Measurements from ENCODE around the gene KREMEN1. TPM values are rescaled to one million over a fixed set of nuclear protein-coding genes. Genes with fewer than 3 reads are reported as not detected.

Gene KREMEN1
- total RNA-seq, 4 donors from 2014 or later: 7.6 to 15.9 (median 8.9) TPM

GRCh38 chr22:29089507-29089906 is 16.7 kb downstream of the KREMEN1 start:
- TF ChIP-seq CTCF (IDR thresholded peaks at IDR 0.05; ENCODE audit: low read depth): no peak

DNA sequence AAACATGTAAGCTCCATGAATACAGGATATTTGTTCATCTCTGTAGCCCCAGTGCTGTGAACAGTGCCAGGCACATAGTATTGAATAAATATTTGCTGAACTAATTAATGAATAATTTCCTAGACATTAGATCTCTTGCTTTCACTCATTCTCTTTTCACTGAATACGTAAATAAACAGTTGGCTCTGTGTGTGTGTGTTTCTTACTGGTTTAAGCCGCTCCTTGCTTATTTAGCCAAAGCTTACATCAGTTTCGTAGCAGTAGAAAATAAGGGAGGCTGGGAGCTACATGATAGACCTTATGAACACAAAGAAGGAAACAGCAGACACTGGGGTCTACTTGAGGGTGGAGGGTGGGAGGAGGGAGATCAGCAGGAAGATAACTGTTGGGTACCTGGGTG is 17.2 kb downstream of the KREMEN1 start:
- TF ChIP-seq CTCF (IDR thresholded peaks at IDR 0.05; ENCODE audit: low read depth): no peak

- TF ChIP-seq CTCF (IDR thresholded peaks at IDR 0.05; ENCODE audit: low read depth): no peak
These were observed 19.4 kb downstream of the KREMEN1 start for GRCh38 chr22:29092243-29092642.

GRCh38 chr22:29093030-29093429 is 20.2 kb downstream of the KREMEN1 start:
- no peak for TF ChIP-seq CTCF (IDR thresholded peaks at IDR 0.05; ENCODE audit: low read depth)

DNA sequence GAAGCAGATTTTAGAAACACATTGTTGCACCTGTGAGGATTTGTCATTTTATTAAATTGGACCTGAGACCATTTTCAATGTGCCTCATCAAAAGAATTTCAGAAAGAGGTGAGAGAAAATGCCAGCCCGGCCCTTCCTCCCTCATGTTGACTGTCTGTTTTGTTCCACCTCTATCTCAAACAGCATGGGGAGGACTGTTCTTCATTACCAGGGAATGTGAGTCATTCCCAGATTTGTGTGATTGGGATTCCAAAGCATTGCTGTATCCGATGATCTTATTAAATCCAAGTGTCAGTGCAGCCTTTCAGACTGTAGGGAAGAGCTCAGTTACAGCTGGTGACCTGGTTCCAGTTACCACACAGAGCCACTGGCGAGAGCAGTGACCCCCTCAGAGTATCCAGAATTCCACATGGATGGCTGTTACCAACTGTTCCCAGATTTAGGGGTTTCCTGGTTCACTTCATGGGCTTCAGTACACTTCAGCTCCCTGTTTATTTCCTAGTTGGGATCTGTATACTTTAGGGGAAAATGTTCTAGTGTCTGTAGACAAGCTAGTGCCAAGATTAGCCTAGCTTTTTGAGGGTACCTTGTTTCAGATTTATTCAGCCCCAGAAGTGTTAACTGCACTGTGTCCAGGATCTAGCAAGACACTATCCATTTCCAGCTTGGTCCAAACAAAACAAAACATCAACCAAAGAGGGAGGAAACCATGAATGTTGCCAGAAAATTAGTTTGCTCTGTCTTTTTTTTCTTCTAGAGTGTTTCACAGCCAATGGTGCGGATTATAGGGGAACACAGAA is 20.9 kb downstream of the KREMEN1 start:
- no peak for TF ChIP-seq CTCF (IDR thresholded peaks at IDR 0.05; ENCODE audit: low read depth)

DNA sequence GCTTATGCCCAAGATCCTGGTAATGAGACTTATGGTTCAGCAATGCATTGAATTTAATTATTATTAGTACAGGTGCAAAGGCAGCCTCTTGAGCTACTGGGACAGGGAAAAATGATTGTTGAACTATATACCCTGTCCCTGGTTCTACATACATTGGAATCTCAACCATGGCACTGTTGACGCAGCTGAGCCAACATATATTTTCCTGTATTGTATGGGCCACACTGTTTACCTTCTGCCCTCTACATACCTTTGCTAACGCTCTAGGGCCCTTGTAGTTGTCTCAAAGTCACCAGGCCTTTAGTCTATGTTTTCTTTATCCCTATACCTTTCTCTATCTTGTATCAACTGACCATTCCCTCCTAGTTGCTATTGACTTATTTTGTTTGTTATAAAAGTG is 22.6 kb downstream of the KREMEN1 start:
- no peak for TF ChIP-seq CTCF (IDR thresholded peaks at IDR 0.05; ENCODE audit: low read depth)

DNA sequence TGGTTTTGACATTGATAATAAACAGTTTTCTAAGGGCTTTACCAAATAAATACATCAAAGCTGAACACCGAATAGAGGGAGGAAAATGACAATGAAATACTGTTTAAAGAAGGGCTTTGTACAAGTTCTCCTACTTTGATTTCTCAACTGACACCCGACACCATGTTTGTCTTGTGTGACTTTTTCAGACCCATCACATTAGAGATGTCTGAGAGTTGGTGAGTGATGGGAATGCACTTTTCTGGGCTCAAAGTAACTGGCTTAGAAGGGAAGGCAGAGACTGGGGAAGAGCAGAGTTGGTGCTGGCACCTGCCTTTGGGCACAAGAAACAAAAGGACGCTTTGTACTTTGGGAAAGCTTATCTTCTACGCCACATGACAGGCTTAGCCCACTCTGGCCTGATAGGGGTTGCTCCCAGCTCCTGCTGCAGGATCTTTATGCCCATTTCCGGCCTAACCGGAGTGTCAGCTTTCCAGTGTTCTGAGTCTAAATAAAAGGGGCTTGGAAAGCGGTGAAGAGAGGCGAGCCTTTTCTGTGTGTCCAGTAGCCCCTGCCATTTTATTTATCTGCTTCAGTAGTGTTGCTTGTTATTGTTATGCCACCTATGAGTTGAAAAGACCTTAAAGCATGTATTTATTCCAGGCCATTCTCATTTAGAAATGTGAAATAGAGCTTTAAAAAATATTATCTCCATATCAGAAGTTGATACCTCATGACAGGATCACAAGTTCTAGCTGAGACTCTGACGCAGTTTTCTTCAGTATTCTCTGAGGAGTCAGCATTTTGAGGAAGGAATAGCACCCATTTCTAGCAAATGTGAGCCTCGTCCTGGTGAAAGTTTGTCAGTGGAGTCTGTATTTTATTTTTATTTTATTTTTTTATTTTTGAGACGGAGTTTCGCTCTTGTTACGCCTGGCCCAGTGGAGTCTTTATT is 24.2 kb downstream of the KREMEN1 start:
- no peak for TF ChIP-seq CTCF (IDR thresholded peaks at IDR 0.05; ENCODE audit: low read depth)
